GM10847 (cell line): ENCODE measurements around the gene IGSF9B.

Experiments used
- POLR2A ChIP-seq: IDR thresholded peaks from 2 replicates; pipeline ENCODE4 v1.6.1; 2011; ENCODE audit not compliant: insufficient read length; ENCODE audit errors: extremely low read depth

The IGSF9B gene

GRCh38 chr11:133950874-133951326, 5.9 kb downstream of the IGSF9B start:
- TF ChIP-seq POLR2A, result no peak

GRCh38 chr11:133950421-133950820, 6.3 kb downstream of the IGSF9B start:
- TF ChIP-seq POLR2A, result no peak

- no peak for TF ChIP-seq POLR2A
Measured at GRCh38 chr11:133949129-133949528, 7.6 kb downstream of the IGSF9B start.

GRCh38 chr11:133948711-133949110, 8.1 kb downstream of the IGSF9B start:
- no peak for TF ChIP-seq POLR2A

GRCh38 chr11:133947321-133947756, 9.4 kb downstream of the IGSF9B start:
- no peak for TF ChIP-seq POLR2A

GRCh38 chr11:133946541-133947318, 10.0 kb downstream of the IGSF9B start:
- TF ChIP-seq POLR2A, result no peak

- no peak for TF ChIP-seq POLR2A
Measured at GRCh38 chr11:133946051-133946450, 10.7 kb downstream of the IGSF9B start.

GRCh38 chr11:133945087-133945974, 11.4 kb downstream of the IGSF9B start:
- TF ChIP-seq POLR2A, result no peak

GRCh38 chr11:133943950-133944698, 12.6 kb downstream of the IGSF9B start:
- no peak for TF ChIP-seq POLR2A

GRCh38 chr11:133942577-133942976, 14.2 kb downstream of the IGSF9B start:
- TF ChIP-seq POLR2A, result no peak

- no peak for TF ChIP-seq POLR2A
Measured at GRCh38 chr11:133941546-133941945, 15.2 kb downstream of the IGSF9B start.

GRCh38 chr11:133940034-133940433, 16.7 kb downstream of the IGSF9B start:
- TF ChIP-seq POLR2A, result no peak

- TF ChIP-seq POLR2A, result no peak
Measured at GRCh38 chr11:133939558-133939957, 17.2 kb downstream of the IGSF9B start.

GRCh38 chr11:133938166-133938565, 18.6 kb downstream of the IGSF9B start:
- no peak for TF ChIP-seq POLR2A

- no peak for TF ChIP-seq POLR2A
Measured at GRCh38 chr11:133937468-133937867, 19.3 kb downstream of the IGSF9B start.
